Heart left ventricle (tissue), 16 donors: Measurements from ENCODE around the gene SUCNR1. TPM values are rescaled to one million over a fixed set of nuclear protein-coding genes. Genes with fewer than 3 reads are reported as not detected.
"Not testable (repeated sequence)": the region's sequence is repeated elsewhere in the genome, so short reads cannot be mapped to it uniquely, and the experiment has no call there.

Source experiments
- ATAC-seq, 4 donors: fragments of 200-7000 bp; cut with Tn5 transposase; one replicate each; pipeline ENCODE4 v1.9.1; 2020 to 2022; ENCODE audit warnings: moderate library complexity in 4 of 4, mild to moderate bottlenecking in 3 of 4, moderate number of reproducible peaks in 1 of 4
- DNase-seq, 5 donors: peaks; one replicate each; pipeline ENCODE4 v3.0.0-alpha.2; 2020
- H3K27ac ChIP-seq, 12 donors: fragments of 200-600 bp; sonication (generic) in 4 of 12; one replicate each; pipeline versions ENCODE4 v1.5.0 to v1.8.0; 2016 to 2022; ENCODE audit warnings: mild to moderate bottlenecking in 2 of 12
- H3K27me3 ChIP-seq, 9 donors: fragments of 200-600 bp; sonication (generic) in 2 of 9; one replicate each; pipeline versions ENCODE4 v1.5.1 to v1.8.0; 2016 to 2022; ENCODE audit warnings: mild to moderate bottlenecking in 3 of 9
- H3K36me3 ChIP-seq, 9 donors: fragments of 200-600 bp; sonication (generic) in 2 of 9; one replicate each; pipeline versions ENCODE4 v1.5.0 to v1.8.0; 2018 to 2022; ENCODE audit warnings: mild to moderate bottlenecking in 2 of 9
- H3K4me1 ChIP-seq, 12 donors: fragments of 200-600 bp; sonication (generic) in 4 of 12; one replicate each; pipeline versions ENCODE4 v1.5.0 to v1.8.0; 2016 to 2022; ENCODE audit warnings: mild to moderate bottlenecking in 3 of 12
- H3K4me3 ChIP-seq, 12 donors: fragments of 200-600 bp; sonication (generic) in 4 of 12; one replicate each; pipeline versions ENCODE4 v1.5.0 to v1.8.0; 2017 to 2022; ENCODE audit warnings: mild to moderate bottlenecking in 9 of 12, moderate library complexity in 4 of 12
- H3K9me3 ChIP-seq, 12 donors: fragments of 200-600 bp; sonication (generic) in 4 of 12; one replicate each; pipeline versions ENCODE4 v1.5.0 to v1.8.0; 2016 to 2022; ENCODE audit warnings: mild to moderate bottlenecking in 1 of 12
- POLR2A ChIP-seq, 2 donors: fragments of 450-650 bp; IDR thresholded peaks; one replicate each; pipeline ENCODE4 v1.6.1; 2017; ENCODE audit warnings: antibody characterized with exemption in 2 of 2, mild to moderate bottlenecking in 2 of 2, moderate library complexity in 2 of 2
- WGBS, 4 donors: extraction: QIAGEN DNeasy Blood & Tissue Kit in 2 of 4; methylation state at CpG; one replicate each; pipeline versions ENCODE4 v1.1.5 to v1.1.7; 2013 to 2018; 5-methylcytosine and 5-hydroxymethylcytosine counted together
- intact Hi-C, 10 donors: fragments of 100-400 bp; cut with DNase I; formaldehyde crosslinking; loops; one replicate each; pipeline versions ENCODE4 v1.11.1 to v1.14.2; 2022
- polyA plus RNA-seq, 2 donors: library from polyadenylated mRNA; stranded (reverse); fragments of 200-250 nt; gene quantifications; one replicate each; pipeline ENCODE4 v1.2.3, GENCODE V29; 2013
- total RNA-seq, 9 donors: library from RNA; depleted of rRNA in 2 of 9; stranded (reverse); fragments of >200 nt in 2 of 9; fragmentation: NEBNext Ultra II Directional in 3 of 9; extraction: Animal tissue kit (Norgen Biotek cat#: 25700) in 3 of 9; gene quantifications; one replicate each; pipeline versions ENCODE4 v1.1.0 to v1.2.4, GENCODE V29; 2016 to 2023
- TF ChIP-seq, protein P1 (sequence below), 12 donors: fragments of 200-600 bp; sonication (generic) in 4 of 12; IDR thresholded peaks; one replicate each; pipeline versions ENCODE4 v1.5.0 to v1.8.0; 2018 to 2022; ENCODE audit warnings: antibody characterized with exemption in 12 of 12, mild to moderate bottlenecking in 5 of 12
- donor health status: ischemic (EF 13 %, LVEDD 7.1; RV severe dilation, severe dysfunction).
- donor health status: healthy with polysubstance abuse.
- donor health status: DM: no; HTN: yes; CAD: no.
- donor health status: DM: no; HTN: no; CAD: no.
- donor health status: ischemic (EF 25% LVEDD 6.9; RV normal size, moderate dysfunction).
- donor health status: ischemic (EF 25% LVEDD 5.7; RV mildly dilated, moderate dysfunction).
- donor health status: healthy.
- donor health status: DM: yes; HTN: yes; CAD: no.
- donor health status: ischemic (EF 35%, LVEDD 5.7; RV mildly dilated, moderate dysfunction).
- donor health status: nonischemic (EF 11% LVEDD 7.7; RV severe dilation, severe dysfunction).
- donor health status: DM: yes; HTN: yes; CAD: no.
- donor health status: PGD.
- donor health status: ischemic (EF 29% LVEDD 5.4; RV normal size, mild dysfunction).
- donor health status: nonischemic (EF 23%, LVEDD 6.1; RV moderate dilation, normal function).

Gene SUCNR1
- total and polyA plus RNA-seq, 11 donors: 0.07 to 7.2 (median 0.18) TPM; not detected in 1

DNA sequence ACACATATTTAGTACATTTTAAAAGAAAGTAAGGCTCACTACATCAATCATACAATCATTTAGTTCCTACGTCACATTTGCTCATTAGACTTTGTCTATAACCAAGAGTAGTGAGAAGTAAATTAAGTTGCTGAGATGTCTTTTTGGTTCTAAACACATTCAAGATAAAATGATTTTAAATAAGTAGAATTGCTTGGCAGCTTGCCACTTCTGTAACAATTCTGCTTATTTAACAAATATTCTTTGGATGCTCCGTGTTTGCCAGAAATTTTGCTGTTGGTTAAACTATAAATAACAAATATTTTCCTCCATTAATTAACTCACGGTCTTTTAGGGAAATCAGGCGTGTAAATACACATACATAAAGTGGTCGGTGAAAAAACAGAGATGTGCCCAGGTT lies 18.3 kb downstream of the SUCNR1 start:
- Histone ChIP-seq H3K4me3 (no peak overlapping the region), H3K27me3 (no peaks in the 10 kb centered on the region), H3K9me3 (no peaks in the 10 kb centered on the region), H3K27ac (no peak overlapping the region), H3K4me1 (peaks cover 0 to 12% (median 0%) of the 10 kb centered on the region in 12 donors), H3K36me3 (no peaks in the 10 kb centered on the region)
- intact Hi-C loops: no loop called here
- no peak for DNase-seq
- 64 to 76% (median 72%) methylated on average over 5 of the region's 5 CpGs for WGBS, 4 donors
- TF ChIP-seq POLR2A (IDR thresholded peaks at IDR 0.05): no peak
- TF ChIP-seq, protein P1, sequence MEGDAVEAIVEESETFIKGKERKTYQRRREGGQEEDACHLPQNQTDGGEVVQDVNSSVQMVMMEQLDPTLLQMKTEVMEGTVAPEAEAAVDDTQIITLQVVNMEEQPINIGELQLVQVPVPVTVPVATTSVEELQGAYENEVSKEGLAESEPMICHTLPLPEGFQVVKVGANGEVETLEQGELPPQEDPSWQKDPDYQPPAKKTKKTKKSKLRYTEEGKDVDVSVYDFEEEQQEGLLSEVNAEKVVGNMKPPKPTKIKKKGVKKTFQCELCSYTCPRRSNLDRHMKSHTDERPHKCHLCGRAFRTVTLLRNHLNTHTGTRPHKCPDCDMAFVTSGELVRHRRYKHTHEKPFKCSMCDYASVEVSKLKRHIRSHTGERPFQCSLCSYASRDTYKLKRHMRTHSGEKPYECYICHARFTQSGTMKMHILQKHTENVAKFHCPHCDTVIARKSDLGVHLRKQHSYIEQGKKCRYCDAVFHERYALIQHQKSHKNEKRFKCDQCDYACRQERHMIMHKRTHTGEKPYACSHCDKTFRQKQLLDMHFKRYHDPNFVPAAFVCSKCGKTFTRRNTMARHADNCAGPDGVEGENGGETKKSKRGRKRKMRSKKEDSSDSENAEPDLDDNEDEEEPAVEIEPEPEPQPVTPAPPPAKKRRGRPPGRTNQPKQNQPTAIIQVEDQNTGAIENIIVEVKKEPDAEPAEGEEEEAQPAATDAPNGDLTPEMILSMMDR (IDR thresholded peaks at IDR 0.05): no peak
- no peak for ATAC-seq

DNA sequence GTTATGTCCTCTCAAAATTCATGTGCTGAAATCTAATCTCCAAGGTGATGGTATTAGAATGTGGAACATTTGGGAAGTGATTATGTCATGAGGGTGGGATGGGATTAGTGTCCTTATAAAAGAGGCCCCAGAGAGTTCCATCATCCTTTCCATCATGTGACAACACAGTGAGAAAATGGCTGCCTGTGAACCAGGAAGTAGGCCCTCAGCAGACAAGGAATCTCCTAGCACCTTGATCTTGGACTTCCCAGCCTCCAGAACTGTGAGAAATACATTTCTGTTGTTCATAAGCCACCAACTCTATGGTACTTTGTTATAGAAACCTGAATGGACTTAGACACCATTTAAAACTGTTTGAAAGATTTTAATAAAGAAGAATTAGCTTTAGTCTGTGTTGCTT lies 20.8 kb downstream of the SUCNR1 start:
- Histone ChIP-seq H3K4me3 (no peak overlapping the region), H3K9me3 (no peaks in the 10 kb centered on the region), H3K27ac (no peak overlapping the region), H3K4me1 (peaks cover 0 to 12% (median 0%) of the 10 kb centered on the region in 12 donors), H3K36me3 (no peaks in the 10 kb centered on the region), H3K27me3 (no peaks in the 10 kb centered on the region)
- TF ChIP-seq, protein P1 (IDR thresholded peaks at IDR 0.05): no peak
- TF ChIP-seq POLR2A (IDR thresholded peaks at IDR 0.05): no peak
- ATAC-seq (no peak), DNase-seq (no peak)
- intact Hi-C loops: no loop called here

DNA sequence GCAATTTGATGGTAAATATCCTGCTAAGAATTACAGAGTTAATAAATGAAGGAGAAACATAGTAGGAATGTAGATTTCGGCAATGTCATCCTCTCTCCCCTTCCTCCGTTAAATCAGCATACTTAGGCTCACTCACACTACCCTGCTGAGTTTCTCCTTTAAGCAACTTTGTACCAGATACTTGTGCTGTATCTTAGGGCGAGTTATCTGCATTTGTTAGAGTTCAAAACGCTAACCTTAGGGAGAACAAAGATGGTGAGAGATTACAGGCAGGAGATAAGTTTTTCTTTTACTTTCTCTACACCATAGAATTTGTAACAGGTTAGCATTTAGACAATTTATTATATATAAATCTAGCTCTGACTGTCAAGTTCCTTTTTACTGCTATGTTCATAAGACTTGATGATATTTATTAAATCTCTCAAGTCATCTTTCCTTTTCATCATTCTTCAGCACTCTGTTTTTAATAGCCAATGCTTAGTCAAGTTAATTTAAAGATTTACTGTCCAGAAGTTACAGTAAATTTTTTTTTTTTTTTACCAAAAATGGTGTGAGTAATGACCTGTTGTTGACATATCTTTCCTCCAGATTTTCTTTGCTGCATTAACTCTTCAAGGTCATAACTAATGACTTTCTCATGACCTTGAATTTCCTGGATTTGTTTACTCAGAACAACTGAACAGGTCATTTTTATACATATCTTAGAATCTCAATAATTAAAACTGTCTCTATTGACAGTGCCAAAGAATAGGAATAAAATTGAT lies 22.2 kb downstream of the SUCNR1 start:
- TF ChIP-seq, protein P1 (IDR thresholded peaks at IDR 0.05): no peak
- ATAC-seq (no peak), DNase-seq (no peak)
- no peaks in the 10 kb centered on the region for H3K9me3 ChIP-seq
- WGBS, 4 donors: 46 to 66% (median 53%) methylated on average over 4 of the region's 4 CpGs
- no peaks in the 10 kb centered on the region for H3K27me3 ChIP-seq
- no peaks in the 10 kb centered on the region for H3K36me3 ChIP-seq
- no peak overlapping the region for H3K4me3 ChIP-seq
- intact Hi-C loops: no loop called here
- H3K4me1 ChIP-seq: peaks cover 0 to 22% (median 4%) of the 10 kb centered on the region in 12 donors
- H3K27ac ChIP-seq: no peak overlapping the region

DNA sequence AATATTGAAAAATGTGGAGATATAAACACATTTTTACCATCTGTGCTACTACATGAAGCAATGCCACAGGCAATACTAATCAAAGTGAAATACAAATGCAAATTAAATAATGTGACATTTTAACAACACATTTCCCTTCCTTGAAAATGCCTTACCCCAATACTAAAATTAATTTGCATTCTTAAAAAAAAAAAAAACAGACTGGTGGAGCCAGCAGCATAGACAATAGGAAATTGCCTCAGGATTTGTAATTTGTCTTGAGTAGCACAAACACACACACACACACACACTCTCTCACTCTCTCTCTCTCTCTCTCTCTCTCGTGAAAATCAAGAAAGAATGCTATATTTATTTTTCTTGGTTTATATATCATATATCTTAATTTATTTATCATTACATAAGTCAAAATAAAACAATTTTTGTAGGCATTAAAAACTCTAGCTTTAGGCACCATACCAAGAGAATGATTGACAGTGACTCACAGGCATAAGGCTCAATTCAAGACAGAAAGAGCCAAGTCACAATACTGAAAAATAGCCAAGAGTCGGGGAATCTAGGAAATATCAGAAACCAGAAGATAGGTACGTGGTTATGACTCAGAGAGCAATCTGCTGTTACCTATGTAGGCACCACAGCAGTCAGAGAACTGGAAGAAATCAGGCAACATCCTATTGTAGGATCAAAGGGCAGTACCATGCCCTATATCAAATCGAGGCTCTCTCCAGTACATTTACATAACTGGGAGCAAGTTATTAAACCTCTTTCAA lies 23.0 kb downstream of the SUCNR1 start:
- peaks cover 0 to 30% (median 11%) of the 10 kb centered on the region in 12 donors for H3K4me1 ChIP-seq
- H3K4me3 ChIP-seq: no peak overlapping the region
- no peak overlapping the region for H3K27ac ChIP-seq
- no peaks in the 10 kb centered on the region for H3K9me3 ChIP-seq
- TF ChIP-seq, protein P1 (IDR thresholded peaks at IDR 0.05): no peak
- no peak for TF ChIP-seq POLR2A (IDR thresholded peaks at IDR 0.05)
- no peak for DNase-seq
- intact Hi-C loops: no loop called here
- 76 to 81% (median 76%) methylated on average over 4 of the region's 4 CpGs for WGBS, 4 donors
- no peaks in the 10 kb centered on the region for H3K27me3 ChIP-seq
- no peak for ATAC-seq
- H3K36me3 ChIP-seq: no peaks in the 10 kb centered on the region

DNA sequence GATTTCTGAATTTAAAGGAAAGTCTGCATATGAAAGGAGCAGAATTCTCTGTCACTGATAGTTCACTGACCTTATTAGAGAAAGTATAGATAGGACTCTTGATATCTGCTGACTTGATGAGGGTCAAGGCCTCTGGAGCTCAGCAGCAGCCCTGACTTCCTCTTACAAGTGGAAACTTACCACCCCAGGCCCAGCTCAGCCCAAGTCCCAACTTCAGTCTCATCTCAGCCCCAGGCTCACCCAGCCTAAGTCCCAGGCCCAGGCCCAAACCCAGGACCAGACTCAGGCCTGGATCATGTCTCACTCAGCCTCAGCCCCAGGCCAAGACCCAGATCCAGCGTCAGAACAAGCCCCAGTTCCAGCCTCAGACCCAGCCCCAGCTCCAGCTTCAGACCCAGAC lies 24.7 kb downstream of the SUCNR1 start:
- peaks cover 0 to 46% (median 26%) of the 10 kb centered on the region in 12 donors for H3K4me1 ChIP-seq
- WGBS, 4 donors: no CpG with 5 or more reads among the region's 1 CpG
- DNase-seq, H3K9me3 ChIP-seq, H3K4me3 ChIP-seq, H3K27ac ChIP-seq, H3K36me3 ChIP-seq, H3K27me3 ChIP-seq, intact Hi-C loops, ATAC-seq: not testable (repeated sequence)

DNA sequence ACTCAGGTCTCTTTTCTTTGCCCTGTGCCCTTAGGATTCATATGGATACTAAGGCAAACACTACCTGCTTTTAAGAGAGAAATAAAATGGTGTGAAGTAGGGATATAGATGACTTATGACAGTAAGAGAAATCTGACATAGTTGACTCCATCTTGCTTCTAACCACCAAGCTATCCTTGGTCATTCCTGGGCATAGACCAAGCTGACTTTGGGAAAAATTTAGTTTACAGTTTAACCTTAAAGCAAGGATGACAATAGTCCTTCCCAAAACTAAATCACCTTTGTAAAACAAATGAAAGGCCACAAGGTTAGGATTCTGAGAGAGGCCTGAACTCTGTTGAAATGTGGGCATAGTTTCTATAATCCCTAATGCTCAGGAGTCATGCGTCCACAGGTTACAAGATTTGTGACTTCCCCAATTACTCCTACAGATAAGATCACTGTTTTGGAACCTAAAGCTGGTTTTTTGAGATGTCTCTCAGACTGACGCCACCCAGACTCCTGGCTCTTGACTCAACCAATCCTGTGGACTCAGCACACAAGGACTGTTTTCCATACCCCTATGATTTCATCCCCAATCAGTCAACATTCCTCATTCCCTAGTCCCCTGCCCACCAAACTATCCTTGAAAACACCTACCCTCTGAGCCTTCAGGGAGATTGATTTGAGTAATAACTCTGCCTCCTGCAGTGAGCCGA lies 25.3 kb downstream of the SUCNR1 start:
- WGBS, 4 donors: 88 to 99% (median 95%) methylated on average over 3 of the region's 3 CpGs
- H3K27me3 ChIP-seq, H3K4me3 ChIP-seq, intact Hi-C loops, H3K36me3 ChIP-seq, ATAC-seq, H3K9me3 ChIP-seq, H3K27ac ChIP-seq, DNase-seq: not testable (repeated sequence)
- H3K4me1 ChIP-seq: peaks cover 0 to 52% (median 32%) of the 10 kb centered on the region in 12 donors
